Heart left ventricle (tissue), 13 donors: ENCODE results near the gene CAV3.

Source experiments
- CTCF ChIP-seq, 12 donors: fragments of 200-600 bp; sonication (generic) in 4 of 12; IDR thresholded peaks; one replicate each; pipeline versions ENCODE4 v1.5.0 to v1.8.0; 2018 to 2022; ENCODE audit warnings: antibody characterized with exemption in 12 of 12, mild to moderate bottlenecking in 5 of 12
- POLR2A ChIP-seq, 2 donors: fragments of 450-650 bp; IDR thresholded peaks; one replicate each; pipeline ENCODE4 v1.6.1; 2017; ENCODE audit warnings: antibody characterized with exemption in 2 of 2, mild to moderate bottlenecking in 2 of 2, moderate library complexity in 2 of 2
- donor health status: ischemic (EF 13 %, LVEDD 7.1; RV severe dilation, severe dysfunction).
- donor health status: DM: no; HTN: yes; CAD: no.
- donor health status: DM: no; HTN: no; CAD: no.
- donor health status: ischemic (EF 25% LVEDD 6.9; RV normal size, moderate dysfunction).
- donor health status: ischemic (EF 25% LVEDD 5.7; RV mildly dilated, moderate dysfunction).
- donor health status: ischemic (EF 35%, LVEDD 5.7; RV mildly dilated, moderate dysfunction).
- donor health status: nonischemic (EF 11% LVEDD 7.7; RV severe dilation, severe dysfunction).
- donor health status: DM: yes; HTN: yes; CAD: no.
- donor health status: PGD.
- donor health status: ischemic (EF 29% LVEDD 5.4; RV normal size, mild dysfunction).
- donor health status: nonischemic (EF 23%, LVEDD 6.1; RV moderate dilation, normal function).

- no peak for TF ChIP-seq CTCF (IDR thresholded peaks at IDR 0.05)
- no peak for TF ChIP-seq POLR2A (IDR thresholded peaks at IDR 0.05)
These were observed 60.6 kb downstream of the CAV3 start for GRCh38 chr3:8794247-8794646.
